NB4 (cell line): ENCODE measurements around the gene FRMD5.

ENCODE experiments used
- MYC ChIP-seq: IDR thresholded peaks from 2 replicates; pipeline ENCODE4 v1.6.1; 2011; ENCODE audit warnings: low read depth, low read length
- POLR2A ChIP-seq: IDR thresholded peaks from 2 replicates; pipeline ENCODE4 v1.6.1; 2011; ENCODE audit warnings: mild to moderate bottlenecking; ENCODE audit not compliant: insufficient read length; ENCODE audit errors: extremely low read depth
- TF ChIP-seq, protein P1 (sequence below): IDR thresholded peaks from one replicate; pipeline ENCODE4 v1.5.1; 2012; ENCODE audit warnings: low read depth, low read length
- TF ChIP-seq, protein P2 (sequence below): IDR thresholded peaks from 2 replicates; pipeline ENCODE4 v1.6.1; 2011; ENCODE audit warnings: low read depth, low read length

DNA sequence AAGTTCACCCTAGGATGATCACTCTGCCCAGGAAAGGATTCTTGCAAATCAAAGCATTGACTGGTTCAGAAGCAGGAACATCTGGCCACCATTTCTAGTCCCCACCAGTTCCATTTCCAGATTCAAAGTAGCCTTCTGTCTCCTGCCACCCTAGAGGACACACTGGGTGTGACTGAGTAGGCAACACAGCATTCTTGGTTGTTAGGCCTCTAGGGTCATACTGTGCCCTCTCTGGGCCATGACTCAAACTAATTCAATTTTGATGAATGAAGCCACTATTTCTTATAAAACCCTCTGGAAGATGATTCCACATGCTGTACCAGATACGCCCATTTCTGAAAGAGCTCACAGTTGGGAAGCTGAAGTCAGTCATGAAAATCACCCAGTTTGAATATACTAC is 298.5 kb downstream of the FRMD5 start:
- TF ChIP-seq, protein P1, sequence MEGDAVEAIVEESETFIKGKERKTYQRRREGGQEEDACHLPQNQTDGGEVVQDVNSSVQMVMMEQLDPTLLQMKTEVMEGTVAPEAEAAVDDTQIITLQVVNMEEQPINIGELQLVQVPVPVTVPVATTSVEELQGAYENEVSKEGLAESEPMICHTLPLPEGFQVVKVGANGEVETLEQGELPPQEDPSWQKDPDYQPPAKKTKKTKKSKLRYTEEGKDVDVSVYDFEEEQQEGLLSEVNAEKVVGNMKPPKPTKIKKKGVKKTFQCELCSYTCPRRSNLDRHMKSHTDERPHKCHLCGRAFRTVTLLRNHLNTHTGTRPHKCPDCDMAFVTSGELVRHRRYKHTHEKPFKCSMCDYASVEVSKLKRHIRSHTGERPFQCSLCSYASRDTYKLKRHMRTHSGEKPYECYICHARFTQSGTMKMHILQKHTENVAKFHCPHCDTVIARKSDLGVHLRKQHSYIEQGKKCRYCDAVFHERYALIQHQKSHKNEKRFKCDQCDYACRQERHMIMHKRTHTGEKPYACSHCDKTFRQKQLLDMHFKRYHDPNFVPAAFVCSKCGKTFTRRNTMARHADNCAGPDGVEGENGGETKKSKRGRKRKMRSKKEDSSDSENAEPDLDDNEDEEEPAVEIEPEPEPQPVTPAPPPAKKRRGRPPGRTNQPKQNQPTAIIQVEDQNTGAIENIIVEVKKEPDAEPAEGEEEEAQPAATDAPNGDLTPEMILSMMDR = no peak
- TF ChIP-seq POLR2A = no peak
- TF ChIP-seq, protein P2, sequence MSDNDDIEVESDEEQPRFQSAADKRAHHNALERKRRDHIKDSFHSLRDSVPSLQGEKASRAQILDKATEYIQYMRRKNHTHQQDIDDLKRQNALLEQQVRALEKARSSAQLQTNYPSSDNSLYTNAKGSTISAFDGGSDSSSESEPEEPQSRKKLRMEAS = no peak
- TF ChIP-seq MYC = no peak
